Omental fat pad (tissue), 4 donors: Measurements from ENCODE around the gene ZNF394. TPM values are rescaled to one million over a fixed set of nuclear protein-coding genes. Genes with fewer than 3 reads are reported as not detected.
"Not testable (repeated sequence)": the region's sequence is repeated elsewhere in the genome, so short reads cannot be mapped to it uniquely, and the experiment has no call there.

Source experiments
- ATAC-seq: fragments of 150-250 bp; one replicate; pipeline ENCODE4 v1.9.1; 2016; ENCODE audit warnings: mild to moderate bottlenecking, moderate library complexity; ENCODE audit not compliant: low FRiP score
- DNase-seq: peaks from one replicate; pipeline ENCODE4 v3.0.0-alpha.2; 2019; ENCODE audit warnings: low spot score
- total RNA-seq, 4 donors: library from RNA; depleted of rRNA; stranded (reverse); fragments of >200 nt; gene quantifications; one replicate each; pipeline ENCODE4 v1.1.0, GENCODE V29; 2016
- TF ChIP-seq, protein P1 (sequence below), 3 donors: fragments of 450-650 bp; IDR thresholded peaks; one replicate each; pipeline ENCODE4 v1.5.1; 2016 to 2017; ENCODE audit warnings: antibody characterized with exemption in 3 of 3, mild to moderate bottlenecking in 3 of 3, moderate library complexity in 2 of 3

ZNF394 gene
- total RNA-seq, 4 donors from 2014 or later: 23.7 to 46.7 (median 35.6) TPM

DNA sequence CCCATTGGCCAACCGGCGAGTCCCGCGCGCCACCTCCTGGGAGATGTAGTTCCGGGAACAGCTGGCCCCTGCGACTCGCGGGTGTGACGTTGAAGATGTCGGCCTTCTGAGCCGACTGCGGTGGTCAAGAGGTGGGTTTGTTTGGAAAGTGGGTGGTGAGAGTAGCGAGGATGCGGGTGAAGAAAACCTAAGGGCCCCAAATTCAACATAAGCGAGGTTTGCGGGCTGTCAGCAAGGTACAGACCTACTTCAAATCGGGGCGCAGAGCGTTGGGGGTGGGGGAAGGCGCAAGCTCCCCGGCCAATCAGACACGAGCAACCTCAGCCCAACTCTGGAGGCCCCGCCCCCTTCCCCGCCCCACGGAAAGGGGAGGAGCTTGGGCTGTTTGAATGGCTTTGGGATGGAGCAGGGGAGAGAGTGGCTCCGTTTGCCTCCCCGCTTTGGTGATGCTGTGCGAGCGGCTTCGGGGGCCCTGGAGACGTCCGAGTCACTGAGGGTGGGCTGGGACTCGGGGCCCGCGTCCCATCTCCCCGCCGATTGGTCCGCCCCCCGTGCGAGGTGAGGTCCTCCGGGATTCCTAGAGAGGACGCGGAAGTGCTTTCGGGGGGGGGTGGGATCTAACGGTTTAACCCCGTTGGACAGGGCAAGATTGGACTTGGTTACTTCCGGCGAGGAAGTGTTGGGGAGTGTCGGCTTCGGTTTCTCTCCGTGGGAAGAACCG lies 4.7 kb upstream of the ZNF394 start, which contains the start of gene ZKSCAN5:
ZKSCAN5 (plus strand) TSS at position 60 of the 721 bp plus-strand sequence. CDS start 1,383 bp downstream, outside the sequence.
- TF ChIP-seq, protein P1, sequence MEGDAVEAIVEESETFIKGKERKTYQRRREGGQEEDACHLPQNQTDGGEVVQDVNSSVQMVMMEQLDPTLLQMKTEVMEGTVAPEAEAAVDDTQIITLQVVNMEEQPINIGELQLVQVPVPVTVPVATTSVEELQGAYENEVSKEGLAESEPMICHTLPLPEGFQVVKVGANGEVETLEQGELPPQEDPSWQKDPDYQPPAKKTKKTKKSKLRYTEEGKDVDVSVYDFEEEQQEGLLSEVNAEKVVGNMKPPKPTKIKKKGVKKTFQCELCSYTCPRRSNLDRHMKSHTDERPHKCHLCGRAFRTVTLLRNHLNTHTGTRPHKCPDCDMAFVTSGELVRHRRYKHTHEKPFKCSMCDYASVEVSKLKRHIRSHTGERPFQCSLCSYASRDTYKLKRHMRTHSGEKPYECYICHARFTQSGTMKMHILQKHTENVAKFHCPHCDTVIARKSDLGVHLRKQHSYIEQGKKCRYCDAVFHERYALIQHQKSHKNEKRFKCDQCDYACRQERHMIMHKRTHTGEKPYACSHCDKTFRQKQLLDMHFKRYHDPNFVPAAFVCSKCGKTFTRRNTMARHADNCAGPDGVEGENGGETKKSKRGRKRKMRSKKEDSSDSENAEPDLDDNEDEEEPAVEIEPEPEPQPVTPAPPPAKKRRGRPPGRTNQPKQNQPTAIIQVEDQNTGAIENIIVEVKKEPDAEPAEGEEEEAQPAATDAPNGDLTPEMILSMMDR (IDR thresholded peaks at IDR 0.05): no peak
- DNase-seq: peak; percentile 96
- ATAC-seq: peak; percentile 95

GRCh38 chr7:99504281-99504602 lies 4.2 kb upstream of the ZNF394 start:
- no peak for DNase-seq
- ATAC-seq: no peak
- TF ChIP-seq, protein P1 (IDR thresholded peaks at IDR 0.05): no peak

DNA sequence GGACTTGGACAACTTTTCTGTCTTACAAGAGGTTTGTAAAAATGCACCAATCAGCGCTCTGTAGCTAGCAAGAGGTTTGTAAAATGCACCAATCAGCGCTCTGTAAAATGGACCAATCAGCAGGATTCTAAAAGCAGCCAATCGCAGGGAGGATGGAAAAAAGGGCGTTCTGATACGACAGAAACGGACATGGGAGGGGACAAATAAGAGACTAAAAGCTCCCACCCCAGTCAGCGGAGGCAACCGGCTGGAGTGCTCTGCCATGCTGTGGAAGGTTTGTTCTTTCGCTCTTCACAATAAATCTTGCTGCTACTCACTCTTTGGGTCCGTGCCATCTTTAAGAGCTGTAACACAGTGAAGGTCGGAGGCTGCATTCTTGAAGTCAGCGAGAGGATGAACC lies 1.2 kb upstream of the ZNF394 start:
- not testable (repeated sequence) for DNase-seq, ATAC-seq

DNA sequence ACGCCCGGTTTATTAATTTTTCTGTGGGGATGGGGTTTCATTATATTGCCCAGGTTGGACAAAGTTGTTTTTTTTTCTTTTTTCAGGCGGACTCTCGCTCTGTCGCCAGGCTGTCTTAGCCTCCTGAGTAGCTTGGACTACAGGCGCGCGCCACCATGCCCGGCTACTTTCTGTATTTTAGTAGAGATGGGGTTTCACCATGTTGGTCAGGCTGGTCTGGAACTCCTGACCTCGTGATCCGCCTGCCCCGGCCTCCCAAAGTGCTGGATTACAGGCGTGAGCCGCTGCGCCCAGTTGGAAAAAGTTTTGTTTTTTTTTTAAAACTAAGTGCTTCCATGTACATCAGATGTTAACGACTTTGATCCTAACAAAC lies 542 bp upstream of the ZNF394 start:
- TF ChIP-seq, protein P1 (IDR thresholded peaks at IDR 0.05): no peak
- no peak for DNase-seq
- ATAC-seq: no peak

GRCh38 chr7:99499371-99499720 lies 735 bp downstream of the ZNF394 start:
- ATAC-seq: no peak
- TF ChIP-seq, protein P1 (IDR thresholded peaks at IDR 0.05): no peak

DNA sequence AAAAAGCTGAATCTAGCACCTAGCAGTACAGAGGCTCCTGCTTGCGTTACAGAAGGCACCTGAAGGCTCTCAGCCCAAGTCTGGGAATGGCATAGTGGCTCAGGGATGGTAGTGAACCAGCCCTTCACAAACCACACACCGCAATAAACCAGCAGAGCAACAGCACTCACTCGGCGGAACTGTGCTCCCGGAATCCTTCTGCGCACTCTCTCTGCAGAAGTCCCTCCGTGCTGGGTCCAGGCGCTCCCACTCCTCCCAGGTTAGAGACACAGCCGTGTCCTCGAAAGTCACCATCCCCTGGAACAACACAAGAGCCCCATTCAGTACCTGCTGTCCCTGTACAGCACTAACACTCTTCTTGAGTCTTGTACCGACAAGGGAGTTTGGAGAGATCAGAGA lies 1.5 kb downstream of the ZNF394 start:
- no peak for ATAC-seq
- DNase-seq: no peak
- TF ChIP-seq, protein P1 (IDR thresholded peaks at IDR 0.05): no peak

More at GRCh38 chr7:99499371-99499720, 735 bp downstream of the ZNF394 start:
- no peak for DNase-seq

DNA sequence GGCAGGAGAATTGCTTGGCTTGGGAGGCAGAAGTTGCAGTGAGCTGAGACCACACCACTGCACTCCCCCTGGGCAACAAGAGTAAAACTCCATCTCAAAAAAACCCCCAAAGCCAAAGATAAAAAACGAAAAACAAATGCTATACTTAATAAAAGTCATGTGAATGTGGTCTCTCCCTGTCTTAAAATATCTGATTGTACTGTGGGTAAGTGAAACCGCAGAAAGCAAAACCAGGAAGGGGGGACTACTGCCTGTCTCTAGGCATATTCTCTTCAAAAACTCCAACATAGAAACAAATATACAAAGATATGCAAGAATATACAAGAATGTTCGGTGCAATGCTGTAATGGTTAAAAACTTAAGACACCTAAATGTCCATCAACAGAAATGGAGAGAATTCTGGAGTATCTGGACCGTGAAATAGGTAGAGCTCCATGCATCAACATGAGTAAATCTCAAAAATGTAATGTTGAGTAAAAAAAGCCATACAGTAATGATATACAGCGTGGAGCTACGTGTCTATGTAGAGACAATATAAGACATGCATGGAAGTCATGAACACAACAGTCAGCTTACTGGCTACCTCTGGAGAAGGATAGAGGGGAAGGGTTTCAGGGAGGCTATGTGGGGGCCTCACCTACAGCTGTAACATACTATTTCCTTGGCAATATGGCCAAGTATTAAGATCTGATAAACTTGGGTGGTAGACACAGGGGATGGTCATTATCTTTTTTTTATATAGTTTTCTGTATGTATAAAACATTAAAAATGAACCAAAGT lies 2.1 kb downstream of the ZNF394 start:
- TF ChIP-seq, protein P1 (IDR thresholded peaks at IDR 0.05): no peak
- DNase-seq (no peak), ATAC-seq (no peak)
